ENCODE results near the gene NOMO2.
"Not testable (repeated sequence)": the region's sequence is repeated elsewhere in the genome, so short reads cannot be mapped to it uniquely, and the experiment has no call there.

The NOMO2 gene

GRCh38 chr16:18591908-18592307 is 30.0 kb upstream of the NOMO2 start:
- H3K9me3 ChIP-seq (ENCODE audit: control insufficient read depth in 2 of 2, low read length in 2 of 2); H3K4me3 ChIP-seq (ENCODE audit: low read length in 2 of 2); H3K9ac ChIP-seq (ENCODE audit: low read length in 2 of 2); H3K36me3 ChIP-seq (ENCODE audit: control insufficient read depth in 2 of 2, insufficient read depth in 2 of 2, low read length in 2 of 2); H3K27me3 ChIP-seq (ENCODE audit: control insufficient read depth in 1 of 2, insufficient read depth in 2 of 2, low read length in 2 of 2); H3K27ac ChIP-seq (ENCODE audit: low read length); H3K4me1 ChIP-seq (ENCODE audit: control insufficient read depth, insufficient read depth, low read length): not testable (repeated sequence)

GRCh38 chr16:18591441-18591840 is 29.5 kb upstream of the NOMO2 start:
- H3K36me3 ChIP-seq (ENCODE audit: control insufficient read depth in 2 of 2, insufficient read depth in 2 of 2, low read length in 2 of 2); H3K27ac ChIP-seq (ENCODE audit: low read length); H3K27me3 ChIP-seq (ENCODE audit: control insufficient read depth in 1 of 2, insufficient read depth in 2 of 2, low read length in 2 of 2); H3K4me1 ChIP-seq (ENCODE audit: control insufficient read depth, insufficient read depth, low read length); H3K4me3 ChIP-seq (ENCODE audit: low read length in 2 of 2); H3K9ac ChIP-seq (ENCODE audit: low read length in 2 of 2); H3K9me3 ChIP-seq (ENCODE audit: control insufficient read depth in 2 of 2, low read length in 2 of 2): not testable (repeated sequence)

GRCh38 chr16:18589806-18590205 is 27.9 kb upstream of the NOMO2 start:
- H3K9me3 ChIP-seq (ENCODE audit: control insufficient read depth in 2 of 2, low read length in 2 of 2); H3K36me3 ChIP-seq (ENCODE audit: control insufficient read depth in 2 of 2, insufficient read depth in 2 of 2, low read length in 2 of 2); H3K9ac ChIP-seq (ENCODE audit: low read length in 2 of 2); H3K4me3 ChIP-seq (ENCODE audit: low read length in 2 of 2); H3K27me3 ChIP-seq (ENCODE audit: control insufficient read depth in 1 of 2, insufficient read depth in 2 of 2, low read length in 2 of 2); H3K27ac ChIP-seq (ENCODE audit: low read length); H3K4me1 ChIP-seq (ENCODE audit: control insufficient read depth, insufficient read depth, low read length): not testable (repeated sequence)

DNA sequence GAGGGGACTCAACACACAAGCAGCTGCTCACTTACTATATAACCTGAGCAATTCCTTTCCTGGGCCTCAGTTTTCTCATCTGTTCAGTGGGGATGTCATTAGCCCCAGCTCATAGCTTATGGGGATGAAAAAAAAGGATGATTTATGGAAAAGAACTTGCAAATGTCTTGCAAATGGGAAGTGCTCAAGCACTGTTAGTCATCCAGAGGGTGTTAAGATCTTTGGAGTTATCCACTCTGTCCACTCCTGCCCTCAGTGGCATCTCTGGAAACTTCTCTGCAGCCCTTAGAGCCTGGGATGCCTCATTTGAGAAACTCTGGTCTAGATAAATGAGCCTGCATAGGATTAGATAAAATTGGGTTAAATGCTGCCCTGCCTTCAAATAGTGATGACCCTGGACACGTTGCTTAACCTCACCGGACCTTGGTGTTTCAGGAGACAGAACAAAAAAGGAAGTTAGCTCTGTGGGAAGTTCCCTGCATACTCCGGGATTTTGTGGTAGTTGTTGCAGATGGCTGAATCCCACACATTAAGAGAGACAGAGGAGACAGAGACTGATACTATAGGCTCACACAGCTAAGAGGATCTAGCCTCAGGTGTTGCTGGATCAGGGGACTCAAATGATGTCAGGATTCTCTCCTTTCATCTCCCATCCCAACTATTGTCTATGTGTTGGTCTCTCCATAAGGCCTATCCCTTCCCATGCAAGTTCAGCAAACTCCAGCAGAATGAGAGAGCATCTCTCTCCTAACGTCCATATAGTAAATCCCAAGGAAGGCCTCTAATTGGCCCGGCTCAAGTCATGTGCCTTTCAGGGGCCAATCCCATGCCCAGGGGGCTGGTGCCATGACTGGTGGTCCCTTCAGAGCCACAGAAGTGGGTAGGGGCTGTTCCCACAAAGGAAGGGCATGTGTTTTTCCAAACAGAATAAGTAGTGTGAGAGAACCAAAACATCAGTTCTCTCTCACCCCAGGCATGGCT is 25.0 kb upstream of the NOMO2 start:
- not testable (repeated sequence) for H3K9me3 ChIP-seq (ENCODE audit: control insufficient read depth in 2 of 2, low read length in 2 of 2); H3K27me3 ChIP-seq (ENCODE audit: control insufficient read depth in 1 of 2, insufficient read depth in 2 of 2, low read length in 2 of 2); H3K4me1 ChIP-seq (ENCODE audit: control insufficient read depth, insufficient read depth, low read length); H3K27ac ChIP-seq (ENCODE audit: low read length); H3K9ac ChIP-seq (ENCODE audit: low read length in 2 of 2); H3K4me3 ChIP-seq (ENCODE audit: low read length in 2 of 2); H3K36me3 ChIP-seq (ENCODE audit: control insufficient read depth in 2 of 2, insufficient read depth in 2 of 2, low read length in 2 of 2)

- not testable (repeated sequence) for H3K27me3 ChIP-seq (ENCODE audit: control insufficient read depth in 1 of 2, insufficient read depth in 2 of 2, low read length in 2 of 2); H3K27ac ChIP-seq (ENCODE audit: low read length); H3K4me3 ChIP-seq (ENCODE audit: low read length in 2 of 2); H3K9ac ChIP-seq (ENCODE audit: low read length in 2 of 2); H3K9me3 ChIP-seq (ENCODE audit: control insufficient read depth in 2 of 2, low read length in 2 of 2); H3K4me1 ChIP-seq (ENCODE audit: control insufficient read depth, insufficient read depth, low read length); H3K36me3 ChIP-seq (ENCODE audit: control insufficient read depth in 2 of 2, insufficient read depth in 2 of 2, low read length in 2 of 2)
These were observed 23.9 kb upstream of the NOMO2 start for GRCh38 chr16:18585789-18586188.

- Histone ChIP-seq H3K9ac (ENCODE audit: low read length in 2 of 2) (no peak overlapping the region), H3K4me3 (ENCODE audit: low read length in 2 of 2) (no peak overlapping the region), H3K36me3 (ENCODE audit: control insufficient read depth in 2 of 2, insufficient read depth in 2 of 2, low read length in 2 of 2) (no peaks in the 10 kb centered on the region), H3K4me1 (ENCODE audit: control insufficient read depth, insufficient read depth, low read length) (no peaks in the 10 kb centered on the region), H3K9me3 (ENCODE audit: control insufficient read depth in 2 of 2, low read length in 2 of 2) (no peaks in the 10 kb centered on the region), H3K27me3 (ENCODE audit: control insufficient read depth in 1 of 2, insufficient read depth in 2 of 2, low read length in 2 of 2) (no peaks in the 10 kb centered on the region), H3K27ac (ENCODE audit: low read length) (no peak overlapping the region)
These were observed 21.0 kb upstream of the NOMO2 start for GRCh38 chr16:18582902-18583301.

DNA sequence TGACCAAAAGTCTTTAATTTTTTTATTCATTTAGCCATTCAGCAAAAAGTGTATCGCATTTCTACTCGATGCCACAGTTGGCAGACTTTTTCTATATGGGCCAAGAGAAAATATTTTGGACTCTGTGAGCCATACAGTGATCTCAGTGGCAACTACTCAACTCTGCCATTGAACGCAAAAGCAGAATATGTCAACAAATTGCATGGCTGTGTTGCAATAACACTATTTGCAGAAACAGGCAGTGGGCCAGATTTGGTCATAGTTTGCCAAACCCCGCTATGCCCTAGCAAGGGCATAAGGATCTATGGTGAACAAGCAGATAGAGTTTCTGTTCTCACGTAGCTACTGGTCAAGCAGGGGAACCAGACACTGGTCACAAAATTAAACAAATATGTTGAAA is 18.5 kb upstream of the NOMO2 start:
- H3K27me3 ChIP-seq (ENCODE audit: control insufficient read depth in 1 of 2, insufficient read depth in 2 of 2, low read length in 2 of 2); H3K27ac ChIP-seq (ENCODE audit: low read length); H3K4me1 ChIP-seq (ENCODE audit: control insufficient read depth, insufficient read depth, low read length); H3K9me3 ChIP-seq (ENCODE audit: control insufficient read depth in 2 of 2, low read length in 2 of 2); H3K4me3 ChIP-seq (ENCODE audit: low read length in 2 of 2); H3K36me3 ChIP-seq (ENCODE audit: control insufficient read depth in 2 of 2, insufficient read depth in 2 of 2, low read length in 2 of 2); H3K9ac ChIP-seq (ENCODE audit: low read length in 2 of 2): not testable (repeated sequence)

DNA sequence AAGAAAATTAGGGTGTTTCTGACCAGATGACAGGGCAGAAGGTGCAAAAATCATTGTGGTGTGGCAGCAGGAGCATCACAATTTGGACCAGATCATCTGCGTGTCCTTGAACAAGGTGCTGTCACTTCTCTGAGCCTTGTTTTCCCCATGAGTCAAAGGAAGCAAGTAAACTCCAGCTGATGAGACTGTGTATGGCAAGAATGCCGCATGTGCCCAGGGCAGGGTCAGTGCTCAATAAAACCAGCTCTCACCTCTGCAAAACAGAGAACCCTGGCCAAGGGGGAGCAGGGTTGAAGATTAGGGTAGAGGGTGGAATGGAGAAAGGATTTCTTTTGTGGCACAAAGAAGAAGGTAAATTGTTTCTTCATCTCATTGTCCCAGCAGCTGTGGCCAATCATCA is 17.4 kb upstream of the NOMO2 start:
- H3K4me1 ChIP-seq (ENCODE audit: control insufficient read depth, insufficient read depth, low read length); H3K27me3 ChIP-seq (ENCODE audit: control insufficient read depth in 1 of 2, insufficient read depth in 2 of 2, low read length in 2 of 2); H3K36me3 ChIP-seq (ENCODE audit: control insufficient read depth in 2 of 2, insufficient read depth in 2 of 2, low read length in 2 of 2); H3K4me3 ChIP-seq (ENCODE audit: low read length in 2 of 2); H3K27ac ChIP-seq (ENCODE audit: low read length); H3K9ac ChIP-seq (ENCODE audit: low read length in 2 of 2); H3K9me3 ChIP-seq (ENCODE audit: control insufficient read depth in 2 of 2, low read length in 2 of 2): not testable (repeated sequence)

GRCh38 chr16:18577942-18578341 is 16.0 kb upstream of the NOMO2 start:
- not testable (repeated sequence) for H3K27ac ChIP-seq (ENCODE audit: low read length); H3K9me3 ChIP-seq (ENCODE audit: control insufficient read depth in 2 of 2, low read length in 2 of 2); H3K4me1 ChIP-seq (ENCODE audit: control insufficient read depth, insufficient read depth, low read length); H3K36me3 ChIP-seq (ENCODE audit: control insufficient read depth in 2 of 2, insufficient read depth in 2 of 2, low read length in 2 of 2); H3K27me3 ChIP-seq (ENCODE audit: control insufficient read depth in 1 of 2, insufficient read depth in 2 of 2, low read length in 2 of 2); H3K9ac ChIP-seq (ENCODE audit: low read length in 2 of 2); H3K4me3 ChIP-seq (ENCODE audit: low read length in 2 of 2)

DNA sequence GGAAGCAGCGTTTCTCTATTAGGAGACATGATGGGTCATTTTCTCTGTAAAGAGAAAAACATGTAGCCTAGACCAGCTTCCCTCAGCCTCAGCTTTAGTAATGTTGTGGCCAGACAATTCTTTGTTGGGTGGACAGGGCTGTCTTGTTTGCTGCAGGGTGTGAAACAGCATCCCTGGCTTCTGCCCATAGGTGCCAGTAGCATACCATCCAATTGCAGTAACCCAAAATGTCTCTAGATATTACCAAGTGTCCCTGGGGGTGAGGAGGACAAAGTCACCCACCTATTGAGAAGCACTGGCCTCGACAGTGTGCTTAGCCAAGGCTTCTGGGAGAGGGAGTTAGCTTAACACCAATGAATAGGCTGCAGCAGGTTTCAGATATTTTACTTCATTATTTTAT is 14.0 kb upstream of the NOMO2 start:
- H3K9me3 ChIP-seq (ENCODE audit: control insufficient read depth in 2 of 2, low read length in 2 of 2); H3K4me1 ChIP-seq (ENCODE audit: control insufficient read depth, insufficient read depth, low read length); H3K36me3 ChIP-seq (ENCODE audit: control insufficient read depth in 2 of 2, insufficient read depth in 2 of 2, low read length in 2 of 2); H3K27me3 ChIP-seq (ENCODE audit: control insufficient read depth in 1 of 2, insufficient read depth in 2 of 2, low read length in 2 of 2); H3K4me3 ChIP-seq (ENCODE audit: low read length in 2 of 2); H3K27ac ChIP-seq (ENCODE audit: low read length); H3K9ac ChIP-seq (ENCODE audit: low read length in 2 of 2): not testable (repeated sequence)

DNA sequence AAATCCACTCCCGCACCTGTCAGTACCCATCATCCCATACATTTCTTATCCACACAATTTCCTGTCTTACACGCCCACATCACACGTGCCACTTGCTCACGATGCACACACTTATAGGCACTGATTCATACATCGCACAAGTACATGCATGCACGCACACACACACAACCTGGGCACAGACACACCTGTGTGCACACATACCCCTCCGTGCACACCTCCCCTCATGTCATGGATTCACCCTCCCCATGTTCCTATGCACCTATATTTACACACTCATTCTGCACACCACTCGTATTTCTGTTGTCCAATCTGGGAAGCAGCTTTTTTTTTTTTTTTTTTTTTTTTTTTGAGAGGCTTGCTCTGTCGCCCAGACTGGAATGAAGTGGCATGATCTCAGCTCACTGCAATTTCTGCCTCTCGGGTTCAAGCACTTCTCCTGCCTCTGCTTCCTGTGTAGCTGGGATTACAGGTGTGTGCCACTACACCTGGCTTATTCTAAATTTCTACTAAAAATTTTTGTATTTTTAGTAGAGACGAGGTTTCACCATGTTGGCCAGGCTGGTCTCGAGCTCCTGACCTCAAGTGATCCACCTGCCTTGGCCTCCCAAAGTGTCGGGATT is 13.5 kb upstream of the NOMO2 start:
- H3K4me1 ChIP-seq (ENCODE audit: control insufficient read depth, insufficient read depth, low read length); H3K27ac ChIP-seq (ENCODE audit: low read length); H3K9me3 ChIP-seq (ENCODE audit: control insufficient read depth in 2 of 2, low read length in 2 of 2); H3K27me3 ChIP-seq (ENCODE audit: control insufficient read depth in 1 of 2, insufficient read depth in 2 of 2, low read length in 2 of 2); H3K36me3 ChIP-seq (ENCODE audit: control insufficient read depth in 2 of 2, insufficient read depth in 2 of 2, low read length in 2 of 2); H3K4me3 ChIP-seq (ENCODE audit: low read length in 2 of 2); H3K9ac ChIP-seq (ENCODE audit: low read length in 2 of 2): not testable (repeated sequence)
